H1 (cell line): ENCODE measurements around the gene PRRC2A. TPM values are rescaled to one million over a fixed set of nuclear protein-coding genes. Genes with fewer than 3 reads are reported as not detected.

Experiments
- ASH2L ChIP-seq: fragments of 200-600, 300-600 bp; sonication (generic); IDR thresholded peaks from one replicate; pipeline ENCODE4 v1.7.1; 2017; ENCODE audit warnings: low read length
- BCL11A ChIP-seq, 2 experiments: IDR thresholded peaks; one replicate each; pipeline ENCODE4 v1.6.1; 2011; ENCODE audit warnings: low read depth in 2 of 2, low read length in 2 of 2, mild to moderate bottlenecking in 2 of 2
- EP300 ChIP-seq, 2 experiments: IDR thresholded peaks; 1 replicate in 1 of 2; 2 replicates in 1 of 2; pipeline ENCODE4 v1.6.1; 2011 to 2012; ENCODE audit warnings: low read depth in 2 of 2, low read length in 2 of 2, mild to moderate bottlenecking in 2 of 2, borderline replicate concordance in 1 of 2, inconsistent platforms in 1 of 2, moderate library complexity in 1 of 2
- GABPA ChIP-seq: IDR thresholded peaks from 2 replicates; pipeline ENCODE4 v1.6.1; 2011; ENCODE audit warnings: mild to moderate bottlenecking, low read length, moderate library complexity, borderline replicate concordance; ENCODE audit not compliant: insufficient read depth
- HDAC2 ChIP-seq, 2 experiments: fragments of 300-600 bp in 1 of 2; sonication (generic) in 1 of 2; IDR thresholded peaks; 2 replicates each; pipeline ENCODE4 v1.6.1; 2011 to 2012; ENCODE audit warnings: low read depth in 2 of 2, low read length in 2 of 2, mild to moderate bottlenecking in 2 of 2, moderate library complexity in 2 of 2, borderline replicate concordance in 1 of 2, inconsistent platforms in 1 of 2
- JUND ChIP-seq: IDR thresholded peaks from 2 replicates; pipeline ENCODE4 v1.6.1; 2011; ENCODE audit warnings: mild to moderate bottlenecking, improper control_type of control experiment, low read length
- KDM1A ChIP-seq: fragments of 200-600, 300-600 bp; sonication (generic); IDR thresholded peaks from 2 replicates; pipeline ENCODE4 v1.7.1; 2016; ENCODE audit warnings: mild to moderate bottlenecking, low read length, borderline replicate concordance
- MAFK ChIP-seq: IDR thresholded peaks from 2 replicates; pipeline ENCODE4 v1.6.1; 2012; ENCODE audit warnings: low read depth, mild to moderate bottlenecking, improper control_type of control experiment, low read length
- RBBP5 ChIP-seq: IDR thresholded peaks from 2 replicates; pipeline ENCODE4 v1.7.1; 2012; ENCODE audit warnings: low read depth, mild to moderate bottlenecking, inconsistent platforms, low read length, moderate library complexity, borderline replicate concordance
- RFX5 ChIP-seq: IDR thresholded peaks from 2 replicates; pipeline ENCODE4 v1.6.1; 2011; ENCODE audit warnings: low read depth, low read length, improper control_type of control experiment, borderline replicate concordance
- SIRT6 ChIP-seq: IDR thresholded peaks from one replicate; pipeline ENCODE4 v1.7.1; 2012; ENCODE audit warnings: low read length, inconsistent platforms
- SIX5 ChIP-seq: IDR thresholded peaks from 2 replicates; pipeline ENCODE4 v1.6.1; 2011; ENCODE audit warnings: mild to moderate bottlenecking, low read depth, low read length
- SP2 ChIP-seq: IDR thresholded peaks from 2 replicates; pipeline ENCODE4 v1.6.1; 2012; ENCODE audit warnings: mild to moderate bottlenecking, low read length, inconsistent platforms
- SP4 ChIP-seq: IDR thresholded peaks from 2 replicates; pipeline ENCODE4 v1.6.1; 2012; ENCODE audit warnings: low read length, inconsistent platforms
- SRF ChIP-seq: IDR thresholded peaks from 2 replicates; pipeline ENCODE4 v1.6.1; 2011; ENCODE audit warnings: mild to moderate bottlenecking, low read depth, low read length, moderate library complexity
- TAF1 ChIP-seq: IDR thresholded peaks from 2 replicates; pipeline ENCODE4 v1.6.1; 2011; ENCODE audit warnings: mild to moderate bottlenecking, low read depth, low read length
- ZNF274 ChIP-seq: IDR thresholded peaks from 2 replicates; pipeline ENCODE4 v1.7.0; 2012; ENCODE audit warnings: low read length, borderline replicate concordance; ENCODE audit errors: extremely low read depth
- polyA plus RNA-seq, 7 experiments: library from polyadenylated mRNA; depleted of rRNA in 3 of 7; stranded (reverse) in 5 of 7; unstranded in 2 of 7; fragments of >200 nt in 5 of 7; fragments of 200-250 nt in 2 of 7; gene quantifications; 1 replicate in 5 of 7; 2 replicates in 1 of 7; 4 replicates in 1 of 7; pipeline versions ENCODE4 v1.2.1 to v1.2.3, GENCODE V29; 2011 to 2013; ENCODE audit warnings: missing spikeins in 2 of 7, mixed read lengths in 2 of 7
- total RNA-seq: library from RNA; stranded (reverse); fragmentation: NEBNext Ultra II Directional; extraction: Animal tissue kit (Norgen Biotek cat#: 25700); gene quantifications from 2 replicates; pipeline ENCODE4 v1.2.1, GENCODE V29; 2021
- TF ChIP-seq, protein P1 (sequence below): IDR thresholded peaks from 2 replicates; pipeline ENCODE4 v1.6.1; 2011; ENCODE audit warnings: low read depth, mild to moderate bottlenecking, low read length; ENCODE audit not compliant: insufficient read depth

The PRRC2A gene
- total and polyA plus RNA-seq, 2 of the 8 experiments (the other 6 are each of a cell fraction or from before 2014, with no cell fraction given), result 118 to 300 TPM

DNA sequence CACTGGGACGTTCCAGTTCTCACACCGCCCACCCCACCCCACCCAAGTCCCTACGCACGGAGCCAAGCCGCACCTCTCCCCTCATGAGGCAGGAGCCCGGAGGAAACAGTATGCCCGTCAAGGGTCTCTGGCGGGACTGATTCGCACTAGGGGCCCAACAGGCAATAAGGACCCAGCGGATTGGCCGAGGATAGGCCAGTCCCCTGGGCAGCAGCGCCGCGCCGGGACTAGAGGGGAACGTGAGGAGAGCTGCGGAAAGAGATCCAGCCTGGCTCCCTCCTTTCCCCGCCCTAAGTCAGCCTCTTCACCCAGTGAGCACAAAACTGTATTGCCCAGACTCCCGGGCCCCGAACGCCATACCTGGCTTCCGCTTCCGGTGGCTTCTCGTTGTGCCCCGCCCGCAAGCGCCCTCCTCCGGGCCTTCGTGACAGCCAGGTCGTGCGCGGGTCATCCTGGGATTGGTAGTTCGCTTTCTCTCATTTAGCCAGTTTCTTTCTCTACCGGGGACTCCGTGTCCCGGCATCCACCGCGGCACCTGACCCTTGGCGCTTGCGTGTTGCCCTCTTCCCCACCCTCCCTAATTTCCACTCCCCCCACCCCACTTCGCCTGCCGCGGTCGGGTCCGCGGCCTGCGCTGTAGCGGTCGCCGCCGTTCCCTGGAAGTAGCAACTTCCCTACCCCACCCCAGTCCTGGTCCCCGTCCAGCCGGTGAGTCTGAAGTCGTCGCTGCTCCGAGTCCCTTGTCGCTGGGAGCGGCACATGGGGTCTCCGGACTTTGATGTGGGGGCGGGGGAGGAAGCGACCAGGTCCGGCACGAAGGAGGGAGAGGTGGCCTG, 45.2 kb downstream of the PRRC2A start, which contains the start of gene CSNK2B (continued):
- TF ChIP-seq ASH2L, result peak; percentile 98
- peak; percentile 88 for TF ChIP-seq SIX5
- TF ChIP-seq RBBP5, result peak; percentile 95; the same call in 1 of the 2 replicates
- TF ChIP-seq SRF, result peak; percentile 42; the same call in 1 of the 2 replicates
- no peak for TF ChIP-seq RFX5
- TF ChIP-seq SP4, result no peak
- TF ChIP-seq JUND, result no peak
- no peak for TF ChIP-seq ZNF274
- TF ChIP-seq SIRT6, result no peak
- no peak for TF ChIP-seq EP300 (IDR thresholded peaks at IDR 0.05; ENCODE audit: borderline replicate concordance in 1 of 2, low read depth in 2 of 2, low read length in 2 of 2)
- no peak for TF ChIP-seq MAFK
- TF ChIP-seq BCL11A (IDR thresholded peaks at IDR 0.05; ENCODE audit: low read depth in 2 of 2, low read length in 2 of 2), result no peak
- TF ChIP-seq GABPA, result peak; percentile 89
- TF ChIP-seq HDAC2 (IDR thresholded peaks at IDR 0.05; ENCODE audit: borderline replicate concordance in 1 of 2, low read depth in 2 of 2, low read length in 2 of 2), result peak in 1 of 2 experiments; percentile 77; a peak in 1 of 4 replicates
- no peak for TF ChIP-seq KDM1A
- peak; percentile 77 for TF ChIP-seq TAF1
- TF ChIP-seq SP2, result no peak
- TF ChIP-seq, protein P1, sequence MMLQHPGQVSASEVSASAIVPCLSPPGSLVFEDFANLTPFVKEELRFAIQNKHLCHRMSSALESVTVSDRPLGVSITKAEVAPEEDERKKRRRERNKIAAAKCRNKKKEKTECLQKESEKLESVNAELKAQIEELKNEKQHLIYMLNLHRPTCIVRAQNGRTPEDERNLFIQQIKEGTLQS, result peak; percentile 63; the same call in 1 of the 2 replicates
